Transverse colon (tissue), 4 donors: ENCODE data around the gene PERM1.

Experiments used
- CTCF ChIP-seq, 5 experiments: fragments of 200-600 bp in 3 of 5; fragments of 450-650 bp in 2 of 5; sonication (generic) in 3 of 5; IDR thresholded peaks; 1 replicate in 2 of 5; 2 replicates in 3 of 5; pipeline ENCODE4 v1.5.1; 2016 to 2017; ENCODE audit warnings: antibody characterized with exemption in 5 of 5, inconsistent platforms in 3 of 5, mild to moderate bottlenecking in 2 of 5, moderate library complexity in 1 of 5
- EP300 ChIP-seq: sonication (generic); formaldehyde crosslinking; IDR thresholded peaks from one replicate; pipeline ENCODE4 v1.6.1; 2017; ENCODE audit warnings: antibody characterized with exemption, low read depth
- POLR2A ChIP-seq: fragments of 450-650 bp; IDR thresholded peaks from one replicate; pipeline ENCODE4 v1.6.1; 2016; ENCODE audit warnings: antibody characterized with exemption, mild to moderate bottlenecking, moderate library complexity
- POLR2AphosphoS5 ChIP-seq, 3 donors: sonication (generic); formaldehyde crosslinking; IDR thresholded peaks; one replicate each; pipeline ENCODE4 v1.6.1; 2016; ENCODE audit warnings: antibody characterized with exemption in 3 of 3

- TF ChIP-seq CTCF (IDR thresholded peaks at IDR 0.05) = no peak
- TF ChIP-seq POLR2A = no peak
- no peak for TF ChIP-seq POLR2AphosphoS5 (IDR thresholded peaks at IDR 0.05)
- no peak for TF ChIP-seq EP300
These were observed 43.0 kb downstream of the PERM1 start for GRCh38 chr1:938711-939489.
